Hypothalamus (tissue), 51 donors: ENCODE measurements around the gene C4orf50.

ENCODE experiments used
- DNase-seq, 51 donors: peaks; one replicate each; lab custom pipeline; 2025; lab: John Stamatoyannopoulos, UW

The C4orf50 gene

DNA sequence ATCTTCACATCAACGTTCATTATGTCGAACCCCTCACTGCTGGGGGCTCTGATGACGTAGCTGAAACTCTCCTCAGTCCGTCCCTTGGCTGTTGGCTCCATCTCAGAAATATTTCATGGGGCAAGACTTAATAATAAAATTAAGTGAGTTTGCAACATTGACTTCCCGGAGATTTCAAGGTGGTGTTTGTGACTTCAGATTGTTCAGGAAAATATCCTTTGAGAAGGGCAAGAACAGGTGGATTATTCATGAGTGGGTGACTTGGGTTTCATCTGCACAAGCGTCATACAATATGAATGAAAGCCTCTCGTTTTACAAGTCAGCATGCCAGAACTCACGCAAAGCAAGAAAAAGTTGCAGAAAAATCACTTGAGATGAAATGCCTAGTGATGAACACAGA, at the start of gene C4orf50:
Gene C4orf50 (minus strand): TSS at position 101 of the 400 bp plus-strand sequence.
- no peak for DNase-seq

DNA sequence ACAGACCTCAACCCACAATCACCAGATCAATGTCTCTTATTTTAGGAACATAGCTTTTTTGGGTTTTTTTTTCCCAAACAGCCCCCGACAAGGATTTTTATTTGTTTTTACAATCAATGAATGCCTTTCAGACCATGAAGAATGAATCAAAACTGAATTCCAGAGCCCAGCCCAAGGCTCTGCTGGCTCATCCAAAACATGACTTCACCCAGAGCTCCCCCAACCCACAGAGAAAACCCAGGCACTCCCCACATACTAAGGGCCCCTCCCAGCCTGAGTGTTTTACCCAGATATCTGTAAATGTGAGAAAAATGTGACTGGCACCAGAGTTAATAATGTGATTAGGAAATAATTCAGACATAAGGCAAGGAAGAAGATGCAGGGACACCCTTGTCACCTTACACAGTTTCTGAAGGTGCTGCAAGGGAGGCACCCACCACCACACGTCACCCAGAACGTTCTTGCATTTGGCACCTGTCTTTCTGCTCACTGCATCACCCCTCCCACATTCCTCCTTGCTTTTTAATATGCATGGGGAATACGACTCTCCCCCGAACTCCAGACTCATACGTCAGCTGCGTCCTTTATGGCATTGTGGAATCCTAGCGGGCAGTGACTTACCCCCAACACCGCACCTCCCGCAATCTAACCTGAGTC, 47.8 kb upstream of the C4orf50 start:
- DNase-seq, result no peak

DNA sequence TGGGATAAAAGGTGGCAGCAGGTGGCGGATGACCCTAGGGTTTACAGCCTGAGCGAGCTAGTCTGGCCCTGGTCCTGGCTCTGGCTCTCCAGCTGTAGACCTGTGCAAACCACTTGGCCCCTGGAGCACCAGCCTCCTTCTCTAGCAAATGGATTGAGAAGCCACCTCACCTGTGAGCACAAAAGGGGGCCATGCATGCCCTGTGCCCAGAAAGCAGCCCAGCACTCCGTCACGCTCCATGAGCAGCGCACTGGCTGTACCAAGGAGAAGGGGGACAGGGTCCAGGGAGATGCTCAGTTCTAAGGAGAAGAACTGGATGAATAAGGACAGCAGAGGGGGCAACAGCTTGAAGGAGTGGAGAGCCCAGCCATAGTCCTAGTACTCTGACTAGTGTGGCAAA, 46.9 kb upstream of the C4orf50 start:
- no peak for DNase-seq

DNA sequence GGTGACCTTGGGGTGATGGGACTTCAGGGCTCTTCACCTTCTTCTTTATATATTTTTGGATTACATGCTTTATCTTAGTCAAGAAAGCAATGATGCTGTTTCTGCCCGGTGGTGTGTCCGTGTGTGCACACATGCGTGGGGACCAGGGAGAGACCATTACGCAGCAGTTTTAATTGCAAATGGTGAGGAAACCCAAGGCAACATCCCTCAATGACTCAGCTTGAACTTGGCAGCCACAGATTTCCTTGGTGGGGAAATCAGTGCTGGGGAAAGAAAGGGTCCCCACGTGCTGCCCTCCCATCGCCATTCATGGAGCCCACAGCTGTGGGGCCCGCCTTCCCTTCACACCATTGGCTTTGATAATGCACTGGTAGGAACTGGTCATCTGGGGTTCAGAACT, 46.2 kb upstream of the C4orf50 start:
- no peak for DNase-seq

DNA sequence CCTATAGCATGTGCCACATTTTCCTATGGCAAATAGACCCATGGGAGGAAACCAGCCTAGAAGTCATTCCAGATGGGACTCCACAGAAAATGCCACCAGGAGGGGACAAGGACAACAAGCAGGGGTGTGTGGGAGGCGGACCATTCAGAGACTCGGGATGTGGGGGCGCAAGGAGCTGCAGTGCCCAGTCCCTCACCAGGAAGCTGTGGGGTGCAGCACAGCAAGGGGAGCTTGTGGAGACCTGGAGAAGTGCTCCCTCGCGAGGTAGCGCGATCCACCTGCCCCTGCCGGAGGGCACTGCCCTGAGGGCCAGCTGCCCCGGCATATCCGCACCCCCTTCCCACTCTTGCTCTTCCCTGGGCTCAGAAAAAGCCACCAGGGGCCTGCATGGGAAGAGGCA, 45.5 kb upstream of the C4orf50 start:
- DNase-seq, result no peak

DNA sequence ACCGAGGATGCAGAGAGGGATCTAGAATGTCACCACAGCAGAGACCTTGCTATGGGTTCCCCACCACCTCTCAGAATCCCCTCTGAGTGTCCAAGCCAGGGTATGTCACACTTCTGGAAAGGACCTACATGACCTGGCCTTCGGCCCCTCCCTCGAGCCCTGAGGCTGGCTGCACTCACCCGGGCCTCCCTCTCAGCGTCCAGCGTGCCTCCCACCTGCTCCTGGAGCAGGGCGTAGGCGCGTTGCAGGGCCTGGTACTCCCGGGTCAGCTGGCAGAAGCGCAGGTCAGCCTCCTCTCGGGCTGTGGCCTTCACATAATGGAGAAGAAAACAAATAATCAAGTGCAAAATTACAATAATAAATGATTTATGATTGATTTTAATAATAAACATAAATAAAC, 43.9 kb upstream of the C4orf50 start:
- no peak for DNase-seq

DNA sequence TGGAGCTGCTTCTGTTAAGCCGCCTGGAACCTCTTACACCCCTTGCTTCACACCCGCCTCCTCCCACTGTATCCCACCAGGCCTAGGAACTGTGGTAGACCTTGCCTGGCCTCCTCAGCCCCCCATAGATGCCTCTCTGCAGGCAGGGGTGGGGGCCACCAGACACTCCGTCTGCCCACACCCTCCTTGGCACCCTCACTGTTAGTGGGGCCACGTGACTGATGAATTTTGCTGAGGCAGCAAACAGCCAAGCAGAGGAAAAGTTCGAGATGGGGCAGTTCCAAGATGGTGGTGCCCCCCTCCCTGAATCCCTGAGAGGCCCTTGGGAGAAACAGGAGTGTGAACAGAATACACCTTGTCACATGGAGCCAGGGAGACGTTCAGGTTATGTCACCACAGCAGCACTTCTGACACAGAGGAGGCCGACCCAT, 41.2 kb upstream of the C4orf50 start:
- no peak for DNase-seq

DNA sequence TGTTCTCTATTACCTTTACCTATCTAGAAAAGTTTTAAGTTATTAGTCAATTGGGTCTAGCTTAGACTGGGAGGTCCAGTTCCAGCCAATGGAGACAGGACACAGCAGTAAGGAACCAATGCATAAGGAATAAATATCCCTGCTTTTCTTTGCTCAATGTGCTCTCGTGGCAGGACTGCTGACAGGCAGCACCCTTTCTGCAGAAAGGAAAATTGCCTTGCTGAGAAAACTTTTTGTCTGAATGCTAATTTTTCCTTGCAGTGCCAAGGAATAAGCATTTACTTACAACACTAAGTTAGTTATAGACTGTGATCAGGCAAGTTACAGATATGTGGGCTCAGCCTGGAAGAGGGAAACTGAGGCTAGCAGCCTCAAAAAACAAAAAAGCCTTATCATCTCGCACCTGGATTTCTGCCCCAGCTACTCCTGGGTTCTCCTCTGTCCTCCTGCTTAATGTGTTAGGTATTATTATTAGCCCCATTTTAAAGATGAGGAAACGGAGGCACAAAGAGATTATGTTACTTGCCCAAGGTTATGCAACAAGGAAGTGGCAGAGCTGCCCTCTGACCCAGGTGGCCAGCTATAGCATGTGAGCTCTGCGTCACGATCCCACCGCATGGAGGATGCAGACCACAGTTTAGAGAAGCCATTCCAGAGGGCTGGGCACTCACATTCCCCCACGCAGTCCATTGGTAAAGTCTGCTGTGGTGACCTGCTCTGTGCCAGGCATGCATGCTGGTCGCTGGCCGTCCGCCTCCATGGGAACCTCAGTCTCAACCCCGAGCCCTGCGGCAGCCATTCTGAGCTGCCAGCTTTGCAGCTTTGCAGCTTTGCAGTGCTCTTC, 40.5 kb upstream of the C4orf50 start:
- DNase-seq, result no peak

DNA sequence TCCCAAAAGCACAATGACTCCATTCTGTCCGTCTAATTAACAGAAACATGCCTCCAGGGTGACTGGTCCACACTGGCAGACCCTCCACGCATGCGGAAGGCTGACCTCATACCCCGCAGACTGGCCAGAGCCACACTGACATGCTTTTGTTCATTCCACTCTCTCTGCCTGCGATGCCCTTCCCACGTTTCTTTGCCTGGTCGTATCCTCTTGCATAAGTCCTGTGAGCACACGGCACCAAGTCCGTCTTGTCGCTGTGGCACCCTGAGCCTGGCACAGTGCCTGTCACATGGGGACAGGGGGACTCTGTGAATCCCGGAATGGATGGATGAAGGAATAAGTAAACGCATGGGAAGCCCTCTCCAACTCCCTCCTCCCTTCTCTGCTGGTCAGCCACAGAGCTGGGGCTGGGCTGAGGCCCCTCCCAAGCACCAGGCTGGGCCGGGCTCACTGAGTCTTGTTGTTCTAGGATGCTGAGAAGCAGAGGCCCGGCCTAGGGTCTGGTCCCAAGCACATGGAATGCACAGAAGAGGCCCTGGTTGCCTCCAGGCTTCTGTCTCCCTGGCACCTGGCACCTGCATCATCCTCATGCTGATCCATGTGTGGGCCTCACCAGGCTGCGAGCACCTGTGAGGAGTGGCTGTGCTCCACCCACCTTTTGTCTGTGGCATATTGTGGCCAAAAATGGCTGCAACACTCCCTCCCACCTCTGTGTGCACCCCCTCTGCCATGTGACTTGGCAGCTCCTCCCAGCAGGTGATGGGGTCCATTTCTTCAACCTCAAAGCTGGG, 38.9 kb upstream of the C4orf50 start:
- peak in 2 of 51 donors; percentile 15 to 61 for DNase-seq

DNA sequence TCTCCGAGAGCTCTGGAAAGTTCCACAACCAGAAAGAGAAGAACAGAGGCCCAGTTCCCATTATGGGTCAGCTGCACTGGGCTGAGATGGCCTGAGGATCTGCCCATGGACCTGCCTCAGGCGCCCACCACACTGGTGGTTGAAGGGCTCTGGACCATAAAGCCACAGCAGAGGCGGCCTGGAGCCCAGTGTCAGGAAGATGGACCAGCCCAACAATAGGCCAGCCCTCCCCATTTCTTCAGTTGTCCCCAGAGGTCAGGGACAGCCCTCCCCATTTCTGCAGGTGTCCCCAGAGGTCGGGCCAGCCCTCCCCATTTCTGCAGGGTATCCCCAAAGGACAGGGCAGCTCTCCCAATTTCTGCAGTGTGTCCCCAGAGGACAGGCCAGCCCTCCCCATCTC, 37.2 kb upstream of the C4orf50 start:
- DNase-seq, result no peak

DNA sequence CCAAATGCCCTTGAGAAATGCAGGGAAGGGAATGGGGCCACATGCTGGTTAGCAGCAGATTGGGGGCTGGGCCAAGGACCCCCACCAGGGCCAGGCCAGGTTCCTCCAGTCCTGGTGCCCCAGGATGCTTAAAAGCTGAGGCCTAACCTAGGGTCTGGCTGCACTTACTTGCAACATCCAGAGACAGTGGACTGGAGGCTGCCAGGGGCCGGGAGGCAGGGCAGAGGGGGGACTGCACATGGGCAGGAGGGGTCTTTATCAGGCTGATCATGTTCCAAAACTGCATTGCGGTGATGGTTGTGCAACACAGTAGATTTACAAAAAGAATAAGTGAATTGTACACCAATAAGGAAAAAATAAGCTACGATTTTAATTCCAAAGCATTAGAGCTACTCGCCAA, 36.8 kb upstream of the C4orf50 start:
- DNase-seq, result no peak

DNA sequence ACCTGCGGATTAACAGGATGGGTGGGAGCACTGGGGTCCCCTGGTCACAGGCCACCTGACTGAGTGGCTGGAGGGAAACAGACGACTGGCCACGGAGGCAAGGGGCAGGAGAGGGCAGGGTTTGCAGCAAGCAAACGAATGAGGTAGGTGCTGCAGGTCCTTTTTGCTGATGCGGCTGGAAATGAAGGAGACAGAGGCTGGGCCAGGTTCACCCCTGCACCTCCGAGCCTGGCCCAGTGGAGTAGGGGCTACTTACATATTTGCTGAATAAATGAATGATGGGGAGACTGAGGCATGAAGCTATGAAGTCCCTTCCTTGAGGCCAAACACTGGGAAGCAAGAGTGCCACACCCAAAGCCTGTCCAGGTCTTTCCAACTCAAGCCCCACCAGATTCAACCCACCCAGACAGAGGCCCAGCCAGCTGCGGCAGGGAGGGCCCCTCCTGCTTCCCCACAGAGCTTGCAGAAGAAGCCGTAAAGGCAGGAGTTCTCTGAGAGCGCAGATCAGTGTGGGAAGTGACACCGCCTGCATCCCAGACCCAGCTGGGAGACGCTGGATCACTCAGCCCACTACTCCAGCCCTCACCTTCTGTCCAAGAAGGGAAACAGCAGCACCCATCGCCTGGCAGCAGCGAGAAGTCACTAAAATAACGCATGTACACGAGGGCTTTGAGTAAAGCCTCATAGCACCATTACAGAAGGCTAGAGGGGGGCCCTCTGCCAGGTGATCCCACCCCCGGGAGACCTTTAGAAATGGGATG, 36.1 kb upstream of the C4orf50 start:
- DNase-seq, result no peak

DNA sequence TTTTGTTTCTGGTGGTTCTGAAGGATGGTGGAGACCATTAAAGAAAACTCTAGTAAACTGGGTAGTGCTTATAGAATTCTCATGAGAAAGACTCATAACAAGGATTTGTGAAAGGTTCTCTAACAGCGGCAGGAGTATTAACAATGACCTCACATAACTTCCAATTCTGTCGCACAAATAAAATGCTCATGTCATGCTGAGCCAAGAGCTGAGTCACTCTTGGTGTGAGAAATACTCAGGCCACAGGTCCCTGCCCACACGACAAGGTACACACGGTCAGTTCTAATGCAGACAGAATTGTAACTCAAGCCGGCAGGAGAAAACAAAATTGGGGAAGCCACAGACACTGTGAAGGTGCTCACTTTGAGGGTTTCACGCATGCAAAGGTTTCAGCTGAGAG, 34.4 kb upstream of the C4orf50 start:
- no peak for DNase-seq

DNA sequence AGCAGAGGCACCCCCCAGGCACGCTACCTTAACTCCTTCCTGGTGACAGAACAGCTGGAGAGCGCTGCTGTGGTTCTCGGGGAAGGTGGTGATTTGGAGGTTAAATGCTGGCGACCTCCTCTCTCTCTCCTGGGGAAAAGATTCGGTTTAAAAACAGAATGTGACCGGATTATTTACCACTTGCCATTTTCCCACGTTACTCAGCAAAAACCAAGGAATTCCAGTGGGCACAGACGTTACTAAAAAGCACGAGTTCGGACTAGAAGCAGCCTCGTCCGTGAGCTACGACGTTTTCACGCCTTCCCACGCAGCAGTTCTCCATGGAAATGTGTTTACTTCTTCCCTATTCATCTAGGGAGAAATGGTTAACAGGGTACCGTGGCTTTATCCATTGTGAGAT, 32.3 kb upstream of the C4orf50 start:
- DNase-seq, result peak in 4 of 51 donors; percentile 12 to 40 (median 20)

DNA sequence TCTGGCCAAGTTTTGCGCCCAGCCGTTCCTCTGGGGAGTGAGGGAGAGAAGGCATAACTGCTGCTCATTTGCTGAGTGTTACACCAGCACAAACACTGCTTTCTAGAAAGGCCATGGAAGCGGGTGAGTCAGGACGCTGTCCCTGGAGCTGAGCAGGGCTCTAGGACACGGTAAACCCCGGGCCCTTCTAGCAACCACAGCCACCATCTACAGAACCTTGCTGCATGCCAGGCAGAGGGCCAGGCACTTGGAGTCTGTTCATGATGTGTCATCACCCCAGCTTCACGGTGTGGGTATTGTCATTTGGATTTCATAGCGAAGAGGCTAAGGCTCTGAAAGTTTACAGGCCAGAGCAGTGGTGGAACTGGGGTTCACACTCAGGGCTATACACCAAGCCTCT, 31.8 kb upstream of the C4orf50 start:
- DNase-seq, result peak in 9 of 51 donors; percentile 23 to 60 (median 40)

DNA sequence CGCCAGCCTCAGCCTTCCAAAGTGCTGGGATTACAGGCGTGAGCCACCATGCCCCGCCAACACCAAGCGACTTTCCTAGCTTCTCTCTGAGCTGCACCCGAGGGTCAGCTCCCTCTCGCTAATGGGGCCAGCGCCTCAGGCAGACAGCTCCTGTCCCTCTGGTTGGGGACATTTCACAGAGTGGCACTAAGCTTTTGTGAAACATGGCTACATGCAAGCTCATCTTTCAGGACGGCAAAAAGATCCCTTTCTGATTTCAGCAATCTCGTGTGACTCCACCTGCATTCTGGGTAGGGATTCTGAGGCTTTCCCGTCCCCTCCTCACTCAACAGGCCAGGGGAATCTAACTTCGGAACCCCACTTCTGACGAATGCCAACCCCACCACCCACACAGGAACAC, 31.0 kb upstream of the C4orf50 start:
- no peak for DNase-seq

DNA sequence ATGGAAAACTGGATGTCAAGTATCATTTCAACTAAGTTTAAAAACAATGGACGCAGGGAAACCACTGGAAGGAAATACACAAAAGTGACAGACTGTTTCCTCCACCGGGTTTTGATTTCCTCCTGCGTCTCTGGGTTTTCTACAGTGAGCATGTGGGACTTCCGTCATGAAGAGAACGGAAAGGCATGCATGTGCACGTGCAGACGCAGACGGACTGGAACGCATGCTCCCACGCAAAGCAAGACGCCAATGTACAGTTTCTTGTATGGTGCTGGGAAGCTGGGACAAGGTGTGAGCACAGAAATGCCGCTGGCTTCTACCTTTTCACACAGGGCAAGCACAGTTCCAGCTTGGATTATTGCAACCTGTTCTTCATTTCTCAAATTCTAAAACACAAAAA, 30.3 kb upstream of the C4orf50 start:
- no peak for DNase-seq

DNA sequence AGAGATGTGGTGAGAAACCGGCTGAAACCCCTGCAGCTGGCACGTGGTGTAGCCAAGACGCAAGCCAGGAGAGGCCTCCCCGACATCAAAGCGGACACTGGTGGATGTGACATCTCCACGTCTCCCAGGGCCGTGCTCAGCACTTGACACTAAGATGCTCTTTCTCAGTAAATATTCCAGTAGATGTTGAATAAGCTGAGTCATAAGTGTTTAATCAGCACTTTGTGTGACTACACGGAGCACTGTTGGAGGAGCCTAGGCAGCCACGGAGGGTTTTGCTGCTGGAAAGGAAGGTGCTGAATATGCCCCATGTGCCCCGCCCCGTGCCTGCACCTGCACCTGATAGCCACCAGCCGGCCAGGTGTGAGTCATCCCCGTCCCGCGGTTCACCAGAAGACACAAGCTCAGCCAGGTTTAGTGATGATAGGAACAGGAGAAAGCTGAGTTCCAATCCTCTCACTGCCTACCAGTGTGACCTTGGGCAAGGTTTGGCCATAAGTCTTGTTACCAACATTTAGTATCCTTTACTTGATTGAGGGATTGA, 29.0 kb upstream of the C4orf50 start:
- DNase-seq, result no peak

DNA sequence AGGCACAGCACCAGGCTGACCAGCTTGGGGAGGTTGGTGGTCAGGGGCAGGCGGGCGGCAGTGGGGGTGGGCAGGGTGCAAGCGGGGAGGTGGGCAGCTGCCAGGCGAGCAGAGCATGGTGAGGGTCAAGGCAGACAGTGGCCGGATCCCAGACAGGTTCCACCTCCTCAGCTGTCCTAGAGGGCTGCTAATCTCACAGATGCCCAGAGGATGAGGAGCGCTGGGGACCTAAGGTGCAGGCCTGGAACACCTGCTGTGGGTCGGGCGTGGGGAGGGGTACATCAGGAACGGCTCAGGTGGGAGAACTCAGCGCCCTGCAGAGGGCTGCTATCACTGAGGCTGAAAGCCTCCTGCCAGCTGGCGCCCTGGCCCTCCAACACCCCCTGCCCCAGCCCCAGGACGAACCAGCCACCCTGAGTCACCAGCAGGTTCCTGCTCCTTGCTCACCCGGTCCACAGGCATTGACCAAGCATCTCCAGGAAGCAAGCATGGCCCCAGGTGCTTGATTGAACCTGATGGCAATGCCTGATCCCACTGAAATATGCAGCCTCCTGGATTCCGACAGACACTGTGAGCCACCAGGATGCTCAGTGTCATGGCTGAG, 28.4 kb upstream of the C4orf50 start:
- DNase-seq, result no peak

DNA sequence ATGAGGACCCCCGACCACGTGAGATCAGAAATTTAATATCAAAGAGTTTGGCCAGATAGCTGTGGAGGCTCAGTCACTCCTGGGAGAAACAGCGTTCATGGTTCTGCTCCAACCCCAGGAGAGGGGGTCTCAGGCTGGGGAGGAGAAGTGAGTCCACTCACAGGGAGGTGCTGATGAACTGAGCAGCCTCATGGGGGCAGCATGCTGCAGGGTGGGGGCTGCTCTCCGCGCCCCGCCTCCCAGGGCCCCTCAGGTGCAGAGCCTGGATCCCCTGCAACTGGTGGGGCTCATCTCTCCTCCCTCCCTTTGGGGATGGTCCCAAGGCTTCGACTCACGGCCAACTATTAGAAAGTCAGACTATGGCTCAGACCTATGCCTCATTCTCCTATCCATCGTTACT, 26.6 kb upstream of the C4orf50 start:
- DNase-seq, result no peak
